WTC11 (cell line): Measurements from ENCODE around the gene MYMK. TPM values are rescaled to one million over a fixed set of nuclear protein-coding genes. Genes with fewer than 3 reads are reported as not detected.
A peak's percentile ranks its signal among the peaks of the same experiment; 100 is the strongest.

ENCODE experiments used
- ATAC-seq: fragments of 200-7000 bp; cut with Tn5 transposase; 2 replicates; pipeline ENCODE4 v1.10.0; 2021; ENCODE audit warnings: mild to moderate bottlenecking, moderate library complexity
- CTCF ChIA-PET: fragments of 300-600 bp; sonication (Branson Sonifier 250); formaldehyde crosslinking; loops from one replicate; lab custom pipeline; 2021; ENCODE audit warnings: antibody characterized with exemption; lab: Charles Lee
- POLR2A ChIA-PET: fragments of 350-600 bp; sonication (Branson Sonifier 250); formaldehyde crosslinking; loops from one replicate; lab custom pipeline; 2021; ENCODE audit warnings: antibody characterized with exemption; lab: Charles Lee
- DNase-seq: peaks from one replicate; pipeline ENCODE4 v3.0.0; 2021; ENCODE audit warnings: low spot score
- H3K27ac Mint-ChIP-seq: 2 replicates; pipeline ENCODE4 v1.8.0; 2021; ENCODE audit warnings: mixed read lengths
- H3K27me3 Mint-ChIP-seq: 2 replicates; pipeline ENCODE4 v1.8.0; 2021; ENCODE audit warnings: low read depth, mild to moderate bottlenecking, moderate library complexity, mixed read lengths
- H3K36me3 Mint-ChIP-seq: 2 replicates; pipeline ENCODE4 v1.8.0; 2021; ENCODE audit warnings: mixed read lengths
- H3K4me1 Mint-ChIP-seq: 2 replicates; pipeline ENCODE4 v1.8.0; 2022; ENCODE audit warnings: mixed read lengths
- H3K4me3 Mint-ChIP-seq: 2 replicates; pipeline ENCODE4 v1.8.0; 2021; ENCODE audit warnings: mild to moderate bottlenecking, moderate library complexity, mixed read lengths
- H3K9me3 Mint-ChIP-seq: 2 replicates; pipeline ENCODE4 v1.8.0; 2021; ENCODE audit warnings: mixed read lengths
- AFF4 ChIP-seq: sonication (generic); formaldehyde crosslinking; IDR thresholded peaks from 2 replicates; pipeline ENCODE4 v1.8.1; 2023; ENCODE audit warnings: mild to moderate bottlenecking, missing genetic modification reagents, borderline replicate concordance
- ELF4 ChIP-seq: sonication (generic); formaldehyde crosslinking; IDR thresholded peaks from 2 replicates; pipeline ENCODE4 v1.8.1; 2022; ENCODE audit warnings: low read depth, mild to moderate bottlenecking, moderate library complexity, missing genetic modification reagents
- FOXJ3 ChIP-seq: sonication (generic); formaldehyde crosslinking; IDR thresholded peaks from 2 replicates; pipeline ENCODE4 v1.9.0; 2021; ENCODE audit warnings: missing genetic modification reagents, mild to moderate bottlenecking, borderline replicate concordance
- FOXK1 ChIP-seq: sonication (generic); formaldehyde crosslinking; IDR thresholded peaks from 2 replicates; pipeline ENCODE4 v1.8.0; 2022; ENCODE audit warnings: mild to moderate bottlenecking, moderate library complexity, missing genetic modification reagents
- GTF2I ChIP-seq: fragments of 250-450 bp; sonication (Bioruptor Pico); conservative IDR thresholded peaks from 2 replicates; pipeline ENCODE4 v1.4.0; 2021; ENCODE audit warnings: mild to moderate bottlenecking
- PRRX2 ChIP-seq: fragments of 250-450 bp; sonication (Bioruptor Pico); IDR thresholded peaks from 2 replicates; pipeline ENCODE4 v1.8.0; 2021; ENCODE audit warnings: mild to moderate bottlenecking
- RELA ChIP-seq: sonication (generic); formaldehyde crosslinking; IDR thresholded peaks from 2 replicates; pipeline ENCODE4 v1.8.1; 2022; ENCODE audit warnings: missing genetic modification reagents, mild to moderate bottlenecking, borderline replicate concordance
- TCF7 ChIP-seq: sonication (generic); formaldehyde crosslinking; IDR thresholded peaks from 2 replicates; pipeline ENCODE4 v1.8.0; 2022; ENCODE audit warnings: mild to moderate bottlenecking, low read depth, missing genetic modification reagents, moderate library complexity
- TP53 ChIP-seq: sonication (generic); formaldehyde crosslinking; IDR thresholded peaks from 2 replicates; pipeline ENCODE4 v1.8.1; 2023; ENCODE audit warnings: mild to moderate bottlenecking, missing genetic modification reagents
- ZNF138 ChIP-seq: sonication (generic); formaldehyde crosslinking; conservative IDR thresholded peaks from 2 replicates; pipeline ENCODE4 v1.8.1; 2022; ENCODE audit warnings: mild to moderate bottlenecking, moderate library complexity, missing genetic modification reagents
- ZNF416 ChIP-seq: fragments of 250-450 bp; sonication (Bioruptor Pico); IDR thresholded peaks from 2 replicates; pipeline ENCODE4 v1.9.0; 2021; ENCODE audit warnings: mild to moderate bottlenecking, inconsistent platforms
- ZNF423 ChIP-seq: fragments of 250-450 bp; sonication (Bioruptor Pico); IDR thresholded peaks from 2 replicates; pipeline ENCODE4 v2.1.2; 2022; ENCODE audit warnings: mild to moderate bottlenecking, moderate library complexity
- ZNF425 ChIP-seq: fragments of 250-450 bp; sonication (Bioruptor Pico); conservative IDR thresholded peaks from 2 replicates; pipeline ENCODE4 v1.9.0; 2021; ENCODE audit warnings: mild to moderate bottlenecking
- ZNF532 ChIP-seq: fragments of 250-450 bp; sonication (Bioruptor Pico); IDR thresholded peaks from 2 replicates; pipeline ENCODE4 v1.9.0; 2021; ENCODE audit warnings: mild to moderate bottlenecking, borderline replicate concordance
- total RNA-seq: library from RNA; stranded (reverse); gene quantifications from 3 replicates; pipeline ENCODE4 v1.2.3, GENCODE V29; 2021
- TF ChIP-seq, protein P1 (sequence below): sonication (generic); formaldehyde crosslinking; IDR thresholded peaks from 2 replicates; pipeline ENCODE4 v1.8.0; 2023; ENCODE audit warnings: missing genetic modification reagents
- TF ChIP-seq, protein P2 (sequence below): sonication (generic); formaldehyde crosslinking; IDR thresholded peaks from 2 replicates; pipeline ENCODE4 v1.8.0; 2022; ENCODE audit warnings: mild to moderate bottlenecking, missing genetic modification reagents
- TF ChIP-seq, protein P3 (sequence below): sonication (generic); formaldehyde crosslinking; IDR thresholded peaks from 2 replicates; pipeline ENCODE4 v1.8.1; 2022; ENCODE audit warnings: low read depth, mild to moderate bottlenecking, moderate library complexity, missing genetic modification reagents, borderline replicate concordance
- TF ChIP-seq, protein P4 (sequence below): sonication (generic); formaldehyde crosslinking; IDR thresholded peaks from 2 replicates; pipeline ENCODE4 v1.8.1; 2023; ENCODE audit warnings: mild to moderate bottlenecking, moderate library complexity, missing genetic modification reagents

The MYMK gene
- total RNA-seq, 1 experiment from 2014 or later = not detected

- Mint-ChIP-seq H3K27me3 (no peaks in the 10 kb centered on the region), H3K4me1 (0 out of 2 replicates have a peak, but pooled peaks cover 2% of the 10 kb centered on the region), H3K27ac (peak overlapping the region; percentile 90), H3K9me3 (no peaks in the 10 kb centered on the region), H3K4me3 (no peak overlapping the region), H3K36me3 (peaks cover 5% of the 10 kb centered on the region)
- no peak for TF ChIP-seq ELF4 (CRISPR knock-in tag)
- no peak for TF ChIP-seq RELA
- TF ChIP-seq, protein P1, sequence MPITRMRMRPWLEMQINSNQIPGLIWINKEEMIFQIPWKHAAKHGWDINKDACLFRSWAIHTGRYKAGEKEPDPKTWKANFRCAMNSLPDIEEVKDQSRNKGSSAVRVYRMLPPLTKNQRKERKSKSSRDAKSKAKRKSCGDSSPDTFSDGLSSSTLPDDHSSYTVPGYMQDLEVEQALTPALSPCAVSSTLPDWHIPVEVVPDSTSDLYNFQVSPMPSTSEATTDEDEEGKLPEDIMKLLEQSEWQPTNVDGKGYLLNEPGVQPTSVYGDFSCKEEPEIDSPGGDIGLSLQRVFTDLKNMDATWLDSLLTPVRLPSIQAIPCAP = no peak
- TF ChIP-seq ZNF532 (CRISPR knock-in tag) = no peak; the same call in 1 of the 2 replicates
- TF ChIP-seq ZNF425 (CRISPR knock-in tag) = no peak
- 0 out of 2 replicates have a peak, but pooled peaks have one; percentile 70 for TF ChIP-seq PRRX2 (CRISPR knock-in tag)
- TF ChIP-seq ZNF423 = peak; percentile 8; the same call in 1 of the 2 replicates
- 0 out of 2 replicates have a peak, but pooled peaks have one; percentile 52 for TF ChIP-seq ZNF416 (CRISPR knock-in tag)
- TF ChIP-seq FOXK1 (CRISPR knock-in tag) = 0 out of 2 replicates have a peak, but pooled peaks have one; percentile 12
- TF ChIP-seq, protein P2, sequence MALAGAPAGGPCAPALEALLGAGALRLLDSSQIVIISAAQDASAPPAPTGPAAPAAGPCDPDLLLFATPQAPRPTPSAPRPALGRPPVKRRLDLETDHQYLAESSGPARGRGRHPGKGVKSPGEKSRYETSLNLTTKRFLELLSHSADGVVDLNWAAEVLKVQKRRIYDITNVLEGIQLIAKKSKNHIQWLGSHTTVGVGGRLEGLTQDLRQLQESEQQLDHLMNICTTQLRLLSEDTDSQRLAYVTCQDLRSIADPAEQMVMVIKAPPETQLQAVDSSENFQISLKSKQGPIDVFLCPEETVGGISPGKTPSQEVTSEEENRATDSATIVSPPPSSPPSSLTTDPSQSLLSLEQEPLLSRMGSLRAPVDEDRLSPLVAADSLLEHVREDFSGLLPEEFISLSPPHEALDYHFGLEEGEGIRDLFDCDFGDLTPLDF (CRISPR knock-in tag) = no peak
- TF ChIP-seq TCF7 = no peak
- CTCF ChIA-PET = interaction anchor here (0.7 to 1.3 kb wide), 3 partner anchors 9 to 1053 kb away, joined by 3 to 5 read pairs (median 4); partner anchors contain the start of gene SLC2A6
- ATAC-seq = peak; percentile 50
- POLR2A ChIA-PET = no interaction called here
- DNase-seq = peak; percentile 34
These were observed 54.3 kb downstream of the MYMK start for GRCh38 chr9:133470427-133470924.

GRCh38 chr9:133468777-133469421 is 55.9 kb downstream of the MYMK start:
- H3K9me3 Mint-ChIP-seq = no peaks in the 10 kb centered on the region
- H3K4me3 Mint-ChIP-seq = no peak overlapping the region
- ATAC-seq (no peak), DNase-seq (no peak)
- ChIA-PET CTCF (interaction anchor here (1.1 to 1.5 kb wide), 3 partner anchors 18 to 74 kb away, joined by 3 read pairs; no protein-coding TSS in a partner anchor), POLR2A (interaction anchor here (0.6 to 1.0 kb wide), 2 partner anchors 9 to 246 kb away, joined by 3 read pairs; partner anchors contain the start of gene CACFD1)
- H3K36me3 Mint-ChIP-seq = peaks cover 4% of the 10 kb centered on the region; the same call in 1 of the 2 replicates
- 0 out of 2 replicates have a peak, but pooled peaks cover 2% of the 10 kb centered on the region for H3K4me1 Mint-ChIP-seq
- H3K27ac Mint-ChIP-seq = no peak overlapping the region
- H3K27me3 Mint-ChIP-seq = no peaks in the 10 kb centered on the region
- no peak for TF ChIP-seq TP53 (CRISPR knock-in tag)
- no peak for TF ChIP-seq ZNF138 (CRISPR knock-in tag)
- TF ChIP-seq GTF2I (CRISPR knock-in tag) = no peak
- no peak for TF ChIP-seq FOXJ3 (CRISPR knock-in tag)
- no peak for TF ChIP-seq PRRX2 (CRISPR knock-in tag)
- TF ChIP-seq AFF4 (CRISPR knock-in tag) = no peak
- TF ChIP-seq, protein P3, sequence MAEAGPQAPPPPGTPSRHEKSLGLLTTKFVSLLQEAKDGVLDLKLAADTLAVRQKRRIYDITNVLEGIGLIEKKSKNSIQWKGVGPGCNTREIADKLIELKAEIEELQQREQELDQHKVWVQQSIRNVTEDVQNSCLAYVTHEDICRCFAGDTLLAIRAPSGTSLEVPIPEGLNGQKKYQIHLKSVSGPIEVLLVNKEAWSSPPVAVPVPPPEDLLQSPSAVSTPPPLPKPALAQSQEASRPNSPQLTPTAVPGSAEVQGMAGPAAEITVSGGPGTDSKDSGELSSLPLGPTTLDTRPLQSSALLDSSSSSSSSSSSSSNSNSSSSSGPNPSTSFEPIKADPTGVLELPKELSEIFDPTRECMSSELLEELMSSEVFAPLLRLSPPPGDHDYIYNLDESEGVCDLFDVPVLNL (CRISPR knock-in tag) = no peak
- TF ChIP-seq, protein P4, sequence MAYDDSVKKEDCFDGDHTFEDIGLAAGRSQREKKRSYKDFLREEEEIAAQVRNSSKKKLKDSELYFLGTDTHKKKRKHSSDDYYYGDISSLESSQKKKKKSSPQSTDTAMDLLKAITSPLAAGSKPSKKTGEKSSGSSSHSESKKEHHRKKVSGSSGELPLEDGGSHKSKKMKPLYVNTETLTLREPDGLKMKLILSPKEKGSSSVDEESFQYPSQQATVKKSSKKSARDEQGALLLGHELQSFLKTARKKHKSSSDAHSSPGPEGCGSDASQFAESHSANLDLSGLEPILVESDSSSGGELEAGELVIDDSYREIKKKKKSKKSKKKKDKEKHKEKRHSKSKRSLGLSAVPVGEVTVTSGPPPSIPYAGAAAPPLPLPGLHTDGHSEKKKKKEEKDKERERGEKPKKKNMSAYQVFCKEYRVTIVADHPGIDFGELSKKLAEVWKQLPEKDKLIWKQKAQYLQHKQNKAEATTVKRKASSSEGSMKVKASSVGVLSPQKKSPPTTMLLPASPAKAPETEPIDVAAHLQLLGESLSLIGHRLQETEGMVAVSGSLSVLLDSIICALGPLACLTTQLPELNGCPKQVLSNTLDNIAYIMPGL (CRISPR knock-in tag) = no peak
